SK-N-SH treated with all-trans-retinoic acid at 6 μM for 48 hours (cell line): ENCODE data around the gene VSIR.

ENCODE experiments used
- ATAC-seq: fragments of 200-7000 bp; cut with Tn5 transposase; 3 replicates; pipeline ENCODE4 v1.9.1; 2020; ENCODE audit warnings: mild to moderate bottlenecking, moderate library complexity
- ARNTL ChIP-seq: fragments of 450-650 bp; formaldehyde crosslinking; IDR thresholded peaks from 2 replicates; pipeline ENCODE4 v1.5.0; 2020; ENCODE audit warnings: low read depth, mild to moderate bottlenecking, moderate library complexity, borderline replicate concordance
- BACH2 ChIP-seq: fragments of 250-450 bp; sonication (Bioruptor Pico); IDR thresholded peaks from 2 replicates; pipeline ENCODE4 v1.9.0; 2021; ENCODE audit warnings: mild to moderate bottlenecking, borderline replicate concordance
- CREB5 ChIP-seq: fragments of 250-450 bp; sonication (Bioruptor Pico); IDR thresholded peaks from 2 replicates; pipeline ENCODE4 v1.5.1; 2020; ENCODE audit warnings: low read depth, mild to moderate bottlenecking, moderate library complexity
- CSDC2 ChIP-seq: fragments of 250-450 bp; sonication (Bioruptor Pico); IDR thresholded peaks from 2 replicates; pipeline ENCODE4 v1.5.0; 2020; ENCODE audit warnings: mild to moderate bottlenecking, moderate library complexity
- ESRRG ChIP-seq: fragments of 250-450 bp; sonication (Bioruptor Pico); IDR thresholded peaks from 2 replicates; pipeline ENCODE4 v1.6.1; 2021; ENCODE audit warnings: mild to moderate bottlenecking
- GLIS3 ChIP-seq: fragments of 250-450 bp; sonication (Bioruptor Pico); IDR thresholded peaks from 2 replicates; pipeline ENCODE4 v1.5.0; 2020; ENCODE audit warnings: mild to moderate bottlenecking, moderate library complexity
- ISL1 ChIP-seq: fragments of 250-450 bp; sonication (Bioruptor Pico); IDR thresholded peaks from 2 replicates; pipeline ENCODE4 v2.1.2; 2022; ENCODE audit warnings: mild to moderate bottlenecking, moderate library complexity
- OSR1 ChIP-seq: fragments of 250-450 bp; sonication (Bioruptor Pico); IDR thresholded peaks from 2 replicates; pipeline ENCODE4 v1.8.0; 2022; ENCODE audit warnings: moderate library complexity, mild to moderate bottlenecking, inconsistent platforms
- PATZ1 ChIP-seq: fragments of 250-450 bp; sonication (Bioruptor Pico); IDR thresholded peaks from 2 replicates; pipeline ENCODE4 v1.8.0; 2020; ENCODE audit warnings: mild to moderate bottlenecking, moderate library complexity, borderline replicate concordance
- POU6F1 ChIP-seq: fragments of 250-450 bp; sonication (Bioruptor Pico); IDR thresholded peaks from 2 replicates; pipeline ENCODE4 v1.8.0; 2021; ENCODE audit warnings: low read depth, mild to moderate bottlenecking, moderate library complexity, borderline replicate concordance
- PPARA ChIP-seq: fragments of 250-450 bp; sonication (Bioruptor Pico); IDR thresholded peaks from 2 replicates; pipeline ENCODE4 v1.5.0; 2020; ENCODE audit warnings: mild to moderate bottlenecking, borderline replicate concordance
- RARB ChIP-seq: fragments of 250-450 bp; sonication (Bioruptor Pico); IDR thresholded peaks from 2 replicates; pipeline ENCODE4 v1.8.0; 2021; ENCODE audit warnings: mild to moderate bottlenecking, moderate library complexity
- SNAI2 ChIP-seq: fragments of 250-450 bp; sonication (Bioruptor Pico); IDR thresholded peaks from 2 replicates; pipeline ENCODE4 v1.5.0; 2020; ENCODE audit warnings: mild to moderate bottlenecking, moderate library complexity
- TCF4 ChIP-seq: fragments of 250-450 bp; sonication (Bioruptor Pico); IDR thresholded peaks from 2 replicates; pipeline ENCODE4 v1.8.0; 2021; ENCODE audit warnings: mild to moderate bottlenecking, moderate library complexity, borderline replicate concordance
- TOX ChIP-seq: fragments of 250-450 bp; sonication (Bioruptor Pico); IDR thresholded peaks from 2 replicates; pipeline ENCODE4 v1.8.0; 2021; ENCODE audit warnings: mild to moderate bottlenecking, moderate library complexity, borderline replicate concordance
- TSHZ2 ChIP-seq: fragments of 250-450 bp; sonication (Bioruptor Pico); IDR thresholded peaks from 2 replicates; pipeline ENCODE4 v1.5.0; 2020; ENCODE audit warnings: mild to moderate bottlenecking, moderate library complexity
- ZC3H10 ChIP-seq: fragments of 250-450 bp; sonication (Bioruptor Pico); IDR thresholded peaks from 2 replicates; pipeline ENCODE4 v1.5.1; 2021; ENCODE audit warnings: mild to moderate bottlenecking, moderate library complexity
- ZFP30 ChIP-seq: fragments of 450-650 bp; formaldehyde crosslinking; IDR thresholded peaks from 2 replicates; pipeline ENCODE4 v1.5.0; 2022; ENCODE audit warnings: mild to moderate bottlenecking, moderate library complexity
- ZNF565 ChIP-seq: fragments of 450-650 bp; formaldehyde crosslinking; conservative IDR thresholded peaks from 2 replicates; pipeline ENCODE4 v1.5.0; 2020; ENCODE audit warnings: low read depth, mild to moderate bottlenecking, moderate library complexity
- ZNF70 ChIP-seq: fragments of 450-650 bp; formaldehyde crosslinking; IDR thresholded peaks from 2 replicates; pipeline ENCODE4 v1.5.0; 2020; ENCODE audit warnings: mild to moderate bottlenecking, moderate library complexity
- ZNF8 ChIP-seq: fragments of 450-650 bp; formaldehyde crosslinking; IDR thresholded peaks from 2 replicates; pipeline ENCODE4 v1.5.0; 2020; ENCODE audit warnings: mild to moderate bottlenecking, moderate library complexity

VSIR gene

GRCh38 chr10:71782917-71783490 lies 9.7 kb upstream of the VSIR start:
- no peak for ATAC-seq
- TF ChIP-seq CREB5 (CRISPR knock-in tag) = no peak
- no peak for TF ChIP-seq ZNF8 (CRISPR knock-in tag)
- TF ChIP-seq OSR1 (CRISPR knock-in tag) = no peak
- no peak for TF ChIP-seq TCF4 (CRISPR knock-in tag)
- no peak for TF ChIP-seq POU6F1
- no peak for TF ChIP-seq ZNF565 (CRISPR knock-in tag)
- no peak for TF ChIP-seq ESRRG
- TF ChIP-seq ZC3H10 = no peak
- TF ChIP-seq ISL1 (CRISPR knock-in tag) = no peak
- TF ChIP-seq CSDC2 (CRISPR knock-in tag) = no peak
- TF ChIP-seq, all 23 proteins: peak for 0

- TF ChIP-seq ZNF565 (CRISPR knock-in tag) = no peak
- no peak for TF ChIP-seq BACH2 (CRISPR knock-in tag)
- no peak for TF ChIP-seq ESRRG
- TF ChIP-seq ZNF8 (CRISPR knock-in tag) = no peak
- TF ChIP-seq ZNF70 (CRISPR knock-in tag) = no peak
- no peak for TF ChIP-seq CREB5 (CRISPR knock-in tag)
- TF ChIP-seq SNAI2 (CRISPR knock-in tag) = no peak
- TF ChIP-seq GLIS3 (CRISPR knock-in tag) = no peak
- TF ChIP-seq TSHZ2 (CRISPR knock-in tag) = no peak
- TF ChIP-seq RARB (CRISPR knock-in tag) = no peak
- TF ChIP-seq CSDC2 (CRISPR knock-in tag) = no peak
- no peak for TF ChIP-seq ARNTL (CRISPR knock-in tag)
- TF ChIP-seq OSR1 (CRISPR knock-in tag) = no peak
- ATAC-seq = no peak; the same call in 2 of the 3 replicates
These were observed 9.0 kb upstream of the VSIR start for GRCh38 chr10:71782221-71782916.

GRCh38 chr10:71780719-71781118 lies 7.4 kb upstream of the VSIR start:
- no peak for TF ChIP-seq ZFP30 (CRISPR knock-in tag)
- TF ChIP-seq TOX (CRISPR knock-in tag) = no peak
- no peak for TF ChIP-seq PPARA
- no peak for TF ChIP-seq ZNF70 (CRISPR knock-in tag)
- TF ChIP-seq ZC3H10 = no peak
- TF ChIP-seq BACH2 (CRISPR knock-in tag) = no peak
- TF ChIP-seq PATZ1 (CRISPR knock-in tag) = no peak
- no peak for TF ChIP-seq CREB5 (CRISPR knock-in tag)
- no peak for TF ChIP-seq ZNF8 (CRISPR knock-in tag)
- no peak for TF ChIP-seq RARB (CRISPR knock-in tag)

More at GRCh38 chr10:71780719-71781118, 7.4 kb upstream of the VSIR start:
- ATAC-seq = no peak
